HG03095 (cell line): ENCODE data around the gene MYRF.

ENCODE experiments used
- ATAC-seq: cut with Tn5 transposase; IDR thresholded peaks from one replicate; pipeline ENCODE4 v1.9.1; 2021; ENCODE audit warnings: moderate library complexity; ENCODE audit not compliant: unreplicated experiment

MYRF gene

DNA sequence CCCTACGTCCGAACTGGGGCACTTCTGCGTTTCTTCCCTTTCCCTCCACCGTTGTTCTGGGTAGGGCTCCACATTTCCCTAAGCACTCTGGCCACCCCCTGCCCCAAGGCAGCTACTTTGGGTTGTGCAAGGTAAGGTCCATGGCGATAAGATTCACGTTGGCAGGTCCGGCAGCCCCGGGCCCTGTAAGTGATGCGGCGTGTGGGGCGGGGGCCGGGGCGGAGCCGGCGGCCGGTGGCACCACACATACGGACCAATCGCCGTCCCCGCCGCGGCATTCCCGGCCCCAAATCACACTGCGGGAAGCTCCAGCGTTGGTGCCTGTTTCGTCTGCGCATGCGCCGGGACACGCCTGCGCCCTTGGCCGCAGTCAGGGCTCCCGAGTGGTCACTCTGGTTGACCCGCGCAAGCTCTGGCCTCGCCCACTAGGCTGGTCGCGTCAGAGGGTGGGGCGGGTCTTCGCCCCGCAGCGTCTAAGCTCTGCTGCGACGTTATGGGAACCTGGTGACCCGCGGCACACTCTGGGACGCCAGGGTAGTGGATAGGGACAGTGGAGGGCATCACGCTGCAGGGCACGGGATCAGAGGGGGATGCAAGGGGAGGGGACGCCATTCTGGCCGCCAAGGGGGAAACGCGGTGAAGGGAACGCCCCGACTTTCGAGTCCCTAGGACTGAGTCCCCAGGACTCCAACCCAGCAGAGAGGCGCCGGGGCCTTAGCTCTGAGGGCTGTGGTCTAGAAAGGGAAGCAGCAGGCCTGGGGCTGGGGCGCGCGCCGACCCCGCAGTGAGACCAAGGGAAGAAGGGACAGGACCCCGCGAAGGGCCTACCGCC, 62.7 kb downstream of the MYRF start:
- peak; percentile 61 for ATAC-seq

DNA sequence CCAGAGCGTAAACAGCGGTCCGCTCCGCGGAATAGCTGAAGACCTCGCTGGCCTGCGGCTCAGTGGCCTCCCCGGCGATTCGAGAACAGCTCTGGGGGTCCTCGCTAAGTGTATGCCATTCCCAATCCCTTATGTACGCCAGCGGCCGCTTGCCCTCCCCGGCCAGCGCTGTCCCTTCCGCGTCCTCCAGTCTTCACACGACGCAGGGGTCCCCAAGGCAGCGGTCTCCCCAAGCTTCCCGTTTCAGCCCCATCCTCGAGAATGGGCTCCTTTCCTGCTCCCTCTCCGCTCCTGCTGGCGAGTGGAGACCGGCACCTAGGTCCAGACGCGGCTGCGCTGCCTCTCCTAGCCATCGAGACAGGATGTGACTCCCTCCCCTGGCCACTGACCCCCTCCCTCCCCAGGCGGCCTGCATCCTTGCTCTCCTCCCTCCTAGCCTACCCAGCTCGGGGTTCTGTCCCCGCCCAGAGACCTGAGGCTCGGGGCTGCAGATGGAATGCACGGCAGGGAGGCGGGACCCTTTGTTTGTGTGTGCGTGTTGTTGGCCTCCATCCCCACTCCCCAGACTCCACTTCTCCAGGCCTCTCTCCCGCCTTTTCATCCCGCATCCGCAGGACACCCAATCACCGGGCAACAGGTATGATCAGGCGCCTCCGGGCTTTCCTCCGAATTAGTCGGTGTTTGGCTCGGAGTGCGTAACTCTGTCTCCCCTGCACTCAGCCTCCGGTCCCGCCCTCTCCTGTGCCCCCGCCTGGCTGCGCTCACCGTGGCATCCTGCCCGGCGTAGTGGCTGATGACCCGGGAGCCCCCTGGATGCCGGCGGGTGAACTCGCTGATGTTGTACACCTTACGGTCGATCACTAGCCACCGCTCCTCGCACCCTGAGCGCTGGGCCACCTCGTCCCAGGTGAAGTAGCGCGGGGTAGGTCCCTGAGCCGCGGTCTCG, 63.6 kb downstream of the MYRF start:
- ATAC-seq: peak; percentile 19

DNA sequence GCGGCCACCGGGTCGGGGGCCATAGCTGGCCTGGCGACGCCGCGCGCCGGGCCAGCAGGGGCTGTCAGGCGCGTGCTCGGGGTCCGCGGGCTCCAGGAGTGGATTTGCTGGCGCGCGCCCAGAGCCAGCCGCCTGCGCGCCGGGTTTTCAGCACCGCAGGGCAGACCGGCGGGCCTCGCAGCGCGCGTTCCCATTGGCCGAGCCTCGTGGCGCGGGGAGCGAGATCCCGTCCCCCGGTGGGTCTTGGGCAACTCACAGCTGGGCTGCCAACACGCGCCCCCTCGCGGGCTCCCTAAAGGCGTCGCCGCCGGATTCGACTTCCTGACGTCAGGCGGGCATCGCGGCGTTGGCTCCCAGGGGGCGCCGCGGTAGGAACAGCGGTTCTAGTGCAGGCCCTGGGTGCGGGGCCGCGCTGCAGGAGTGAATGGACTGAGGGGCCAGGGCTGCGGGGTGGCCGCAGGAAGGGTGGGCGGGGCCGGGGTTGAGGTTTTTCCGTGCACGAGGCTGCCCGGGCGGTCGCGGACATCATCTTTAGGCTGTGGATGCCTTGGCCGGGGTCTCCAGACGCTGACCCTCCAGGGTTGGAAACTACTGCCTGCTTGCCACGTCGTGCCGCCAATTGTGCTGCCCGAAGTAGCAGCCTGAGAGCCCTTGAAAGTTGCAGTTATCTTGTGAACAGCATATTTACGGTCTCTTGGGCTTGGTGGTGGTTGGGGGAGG, 64.5 kb downstream of the MYRF start, which contains the start of gene FADS1:
Gene FADS1 (minus strand): TSS at position 268 of the 720 bp plus-strand sequence. CDS start 74 bp downstream, at position 194.
- peak; percentile 42 for ATAC-seq

DNA sequence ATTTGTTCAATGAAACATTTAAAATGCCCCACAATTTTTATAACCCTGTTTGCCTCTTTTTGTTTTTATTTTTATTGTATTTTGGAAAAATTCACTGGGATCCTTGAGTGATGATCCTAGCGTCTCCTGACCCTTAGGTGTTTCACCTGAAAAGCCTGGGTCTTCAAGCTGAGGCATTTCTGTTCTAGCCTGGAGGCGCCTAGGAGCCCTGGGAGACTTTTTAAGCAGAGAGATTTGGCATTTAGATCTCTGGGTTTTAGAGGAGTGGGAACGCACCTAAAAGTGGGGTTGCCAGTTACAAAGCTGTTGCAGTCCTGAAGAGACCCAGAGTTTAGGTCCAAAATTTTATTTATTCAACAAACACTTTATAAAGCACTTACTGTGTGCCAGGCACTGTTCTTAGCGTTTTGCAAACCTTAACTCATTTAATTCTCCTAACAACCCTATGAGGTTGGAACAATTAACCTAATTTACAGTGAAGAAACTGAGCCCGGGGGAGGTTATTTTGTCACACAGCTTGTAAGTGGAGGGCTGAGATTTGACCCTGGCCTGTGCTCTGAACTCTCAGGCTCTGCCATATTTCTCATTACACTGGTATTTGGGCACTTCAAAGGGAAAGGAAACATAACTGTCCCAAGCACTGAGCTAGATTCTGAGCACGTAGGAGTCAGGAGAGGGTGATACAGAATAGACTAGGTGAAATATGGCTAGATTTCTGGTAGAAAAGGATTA, 65.2 kb downstream of the MYRF start:
- ATAC-seq: no peak

- ATAC-seq: no peak
These were observed 67.7 kb downstream of the MYRF start for GRCh38 chr11:61820174-61820573.

GRCh38 chr11:61826930-61827570, 74.6 kb downstream of the MYRF start:
- no peak for ATAC-seq

GRCh38 chr11:61827571-61828378, 75.3 kb downstream of the MYRF start, which contains the start of gene FADS2:
TSS of gene FADS2 (plus strand) at chr11:61828300. CDS start at chr11:61828391, 91 bp downstream.
- ATAC-seq: peak; percentile 77

GRCh38 chr11:61828379-61828628, 75.9 kb downstream of the MYRF start:
- no peak for ATAC-seq

- ATAC-seq: no peak
These were observed 76.4 kb downstream of the MYRF start for GRCh38 chr11:61828629-61829407.

GRCh38 chr11:61829806-61830205, 77.4 kb downstream of the MYRF start:
- ATAC-seq: no peak

DNA sequence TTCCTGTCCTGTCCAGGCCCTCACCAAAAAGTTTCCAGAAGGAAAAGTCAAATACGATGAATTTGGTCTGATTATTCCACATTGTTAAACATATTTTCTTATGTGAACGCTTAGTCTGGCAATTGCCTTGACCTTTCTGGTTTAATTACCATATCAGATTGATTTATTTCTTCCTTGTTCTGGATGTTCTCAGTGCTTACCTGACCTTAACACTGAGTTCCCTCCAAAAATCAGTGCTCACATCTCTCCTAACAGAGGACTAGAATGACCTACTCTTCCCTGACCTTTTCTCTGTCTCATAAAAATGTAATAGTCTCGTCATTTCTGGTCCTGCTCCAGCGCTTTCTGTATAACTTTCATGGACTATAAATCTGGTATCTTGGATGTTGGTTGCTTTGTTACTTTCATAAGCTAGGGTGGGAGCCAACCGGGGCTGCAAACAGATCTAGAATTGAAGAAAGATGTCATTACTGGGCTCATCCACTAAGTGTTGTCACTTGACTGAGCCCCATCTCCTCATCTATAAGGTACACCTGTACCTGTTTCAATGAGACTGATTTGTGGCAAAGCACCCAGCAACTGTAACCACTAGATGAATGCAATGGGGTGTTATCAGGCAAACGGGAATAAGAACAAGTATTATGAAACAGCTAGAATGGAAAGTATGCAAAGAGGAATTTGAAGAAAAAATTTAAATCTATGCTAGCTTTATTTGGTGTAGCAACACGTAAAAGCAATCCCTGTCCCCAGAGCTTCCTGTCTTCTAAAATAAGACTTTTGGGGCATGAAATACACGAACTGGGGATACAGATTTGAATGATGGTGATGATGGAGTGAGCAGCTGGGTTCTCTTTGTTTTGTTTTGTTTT, 78.0 kb downstream of the MYRF start:
- ATAC-seq: no peak

GRCh38 chr11:61832207-61832606, 79.8 kb downstream of the MYRF start:
- no peak for ATAC-seq

GRCh38 chr11:61832754-61833153, 80.3 kb downstream of the MYRF start:
- ATAC-seq: no peak

GRCh38 chr11:61833471-61833870, 81.0 kb downstream of the MYRF start:
- ATAC-seq: no peak

GRCh38 chr11:61833926-61834277, 81.5 kb downstream of the MYRF start:
- ATAC-seq: no peak

DNA sequence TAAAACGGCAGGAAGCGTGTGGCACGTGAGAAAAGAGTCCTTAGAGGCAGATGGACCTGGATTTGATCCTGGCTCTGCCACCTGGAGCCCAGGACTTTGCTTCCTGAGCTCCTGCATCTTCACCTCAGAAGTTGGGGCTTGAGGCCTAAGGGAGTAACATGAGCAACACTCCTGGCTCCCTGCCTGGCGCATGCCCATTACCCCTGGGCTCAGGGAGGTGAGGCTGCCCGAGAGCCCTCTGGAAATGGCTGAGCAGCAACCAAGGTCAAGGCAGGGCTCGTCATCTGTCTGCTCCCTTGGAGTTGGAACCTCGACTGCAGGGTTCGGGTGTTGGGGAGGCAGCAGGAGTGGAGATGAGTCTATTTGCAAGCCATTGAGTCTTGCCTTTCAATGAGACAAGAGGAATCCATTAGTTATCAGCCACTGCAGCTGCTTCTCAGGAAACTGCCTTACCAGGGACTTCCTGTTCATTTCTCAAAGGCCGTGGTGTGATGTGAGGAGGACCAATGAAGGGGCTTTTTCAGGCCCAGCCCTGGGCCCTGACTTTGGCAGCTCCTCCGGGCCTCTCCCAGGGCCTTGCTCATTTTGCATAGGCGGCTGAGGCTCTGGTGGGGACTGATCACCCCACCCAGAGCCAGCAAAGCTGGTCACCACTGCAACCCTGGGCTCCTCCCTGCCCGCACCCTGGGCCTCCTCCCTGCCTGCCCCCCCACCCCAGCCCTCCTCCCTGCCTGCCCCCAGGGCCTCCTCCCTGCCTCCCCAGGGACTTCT, 82.0 kb downstream of the MYRF start:
- ATAC-seq: peak; percentile 92

- ATAC-seq: no peak
These were observed 83.8 kb downstream of the MYRF start for GRCh38 chr11:61836193-61836592.
